K562 treated with DMSO at 1 percent for 24 hours (cell line): Measurements from ENCODE around the gene TTC16. TPM values are rescaled to one million over a fixed set of nuclear protein-coding genes. Genes with fewer than 3 reads are reported as not detected.

Experiments
- total RNA-seq: library from RNA; unstranded; fragments of 300-600 nt; gene quantifications from 2 replicates; pipeline ENCODE4 v1.2.3, GENCODE V29; 2022; ENCODE audit warnings: low read depth; ENCODE audit not compliant: insufficient read depth

Gene TTC16, protein sequence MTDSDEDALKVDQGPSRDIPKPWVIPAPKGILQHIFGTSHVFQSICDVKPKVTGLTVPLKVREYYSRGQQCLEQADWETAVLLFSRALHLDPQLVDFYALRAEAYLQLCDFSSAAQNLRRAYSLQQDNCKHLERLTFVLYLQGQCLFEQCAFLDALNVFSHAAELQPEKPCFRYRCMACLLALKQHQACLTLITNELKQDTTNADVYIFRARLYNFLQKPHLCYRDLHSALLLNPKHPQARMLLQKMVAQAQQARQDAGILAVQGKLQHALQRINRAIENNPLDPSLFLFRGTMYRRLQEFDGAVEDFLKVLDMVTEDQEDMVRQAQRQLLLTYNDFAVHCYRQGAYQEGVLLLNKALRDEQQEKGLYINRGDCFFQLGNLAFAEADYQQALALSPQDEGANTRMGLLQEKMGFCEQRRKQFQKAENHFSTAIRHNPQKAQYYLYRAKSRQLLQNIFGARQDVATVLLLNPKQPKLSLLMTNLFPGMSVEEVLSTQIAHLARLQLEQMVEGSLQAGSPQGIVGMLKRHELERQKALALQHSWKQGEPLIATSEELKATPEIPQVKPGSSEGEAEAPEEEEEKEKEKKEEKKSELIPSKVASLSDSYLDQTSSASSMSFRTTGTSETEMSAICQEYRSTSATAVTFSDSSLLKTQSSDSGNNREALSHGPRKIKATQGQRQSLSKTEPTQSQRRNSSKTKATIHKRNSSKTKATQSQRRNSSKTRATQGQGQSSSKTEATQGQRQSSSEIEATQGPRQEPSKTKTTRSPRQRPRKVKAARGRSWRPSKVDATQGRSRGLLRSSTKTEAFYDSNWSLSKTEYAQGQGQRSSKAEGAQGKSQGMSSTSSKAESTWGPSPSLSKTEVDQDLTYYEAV
- not detected in 2 replicates for total RNA-seq

GRCh38 chr9:127715470-127716337 lies at the start of gene TTC16, which contains the start of gene PTRH1:
TTC16 (plus strand) TSS chr9:127716079; CDS start chr9:127716146, 67 bp downstream.
PTRH1 (minus strand) TSS chr9:127715663; CDS start chr9:127715639, 24 bp downstream.

GRCh38 chr9:127706836-127707241 lies 9.0 kb upstream of the TTC16 start, which contains the start of gene CFAP157:
CFAP157 (plus strand) TSS chr9:127706988; CDS start chr9:127707032, 44 bp downstream.

DNA sequence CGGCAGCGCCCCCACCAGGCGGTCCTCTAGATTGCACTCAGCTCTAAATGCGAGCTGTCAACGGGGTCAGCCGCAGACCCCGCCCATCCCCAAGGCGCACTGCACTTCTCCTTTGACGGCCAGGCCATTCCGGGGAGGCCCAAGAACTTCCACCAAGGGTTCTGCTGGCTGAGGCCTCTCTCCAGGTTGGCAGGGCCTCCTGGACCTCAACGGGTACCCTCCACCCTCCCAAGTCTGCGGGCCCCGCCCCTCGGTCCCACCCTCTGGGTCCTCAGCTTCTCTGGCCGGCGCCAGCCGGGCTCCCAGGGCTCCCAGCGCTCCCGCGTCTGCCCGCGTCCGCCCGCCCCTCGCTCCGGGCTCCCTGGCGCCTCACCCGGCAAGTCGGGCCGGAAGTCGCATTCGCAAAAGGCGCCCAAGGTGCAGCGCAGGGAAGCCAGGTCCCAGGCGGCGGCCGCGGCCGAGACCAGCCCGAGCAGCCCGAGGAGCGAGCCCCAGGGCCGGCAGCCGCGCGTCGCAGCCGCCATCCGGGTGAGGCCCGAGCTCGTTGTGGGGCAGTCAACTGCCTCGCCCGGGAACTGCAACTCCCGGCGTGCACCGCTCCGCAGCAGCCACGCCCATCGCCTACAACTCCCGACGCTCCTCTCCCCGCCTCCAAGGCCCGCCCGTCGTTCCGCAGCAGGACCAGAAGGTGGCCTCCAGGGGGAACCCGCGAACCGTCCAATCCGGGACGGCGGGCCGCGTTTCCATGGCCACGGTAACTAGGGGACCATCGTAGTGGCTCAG lies 19.1 kb downstream of the TTC16 start, which contains the start of gene TOR2A:
Gene TOR2A (minus strand): TSS at position 548 of the 783 bp plus-strand sequence. CDS start 24 bp downstream, at position 524.

GRCh38 chr9:127778280-127779135 lies 62.6 kb downstream of the TTC16 start, which contains the start of gene SH2D3C:
SH2D3C (minus strand) TSS chr9:127778666; CDS start chr9:127778627, 39 bp downstream.

Other genes starting within 250 kb of the TTC16 start
- 39.0 and 42.9 TPM in 2 replicates for gene STXBP1, start 103.8 kb upstream of the TTC16 start, total RNA-seq
- 0.49 TPM in 1 of 2 replicates, not detected in the other for gene CFAP157, start 9.1 kb upstream of the TTC16 start, total RNA-seq
- gene PTRH1, start 416 bp upstream of the TTC16 start, total RNA-seq, result 21.6 and 28.0 TPM in 2 replicates
- gene TOR2A, start 19.2 kb downstream of the TTC16 start, total RNA-seq, result 107 and 113 TPM in 2 replicates
- 3.2 and 4.1 TPM in 2 replicates for gene SH2D3C, start 62.6 kb downstream of the TTC16 start, total RNA-seq
- 91.4 and 92.0 TPM in 2 replicates for gene CDK9, start 70.0 kb downstream of the TTC16 start, total RNA-seq
- 61.7 and 73.2 TPM in 2 replicates for gene FPGS, start 86.8 kb downstream of the TTC16 start, total RNA-seq
- 2.2 and 3.2 TPM in 2 replicates for gene ENG, start 138.6 kb downstream of the TTC16 start, total RNA-seq
- 72.9 and 77.4 TPM in 2 replicates for gene AK1, start 161.6 kb downstream of the TTC16 start, total RNA-seq
- 16.2 and 23.4 TPM in 2 replicates for gene ST6GALNAC6, start 183.5 kb downstream of the TTC16 start, total RNA-seq
- gene ST6GALNAC4, start 201.0 kb downstream of the TTC16 start, total RNA-seq, result 49.0 and 60.9 TPM in 2 replicates
- 2.8 and 4.9 TPM in 2 replicates for gene PIP5KL1, start 214.7 kb downstream of the TTC16 start, total RNA-seq
- 71.9 and 76.4 TPM in 2 replicates for gene DPM2, start 221.8 kb downstream of the TTC16 start, total RNA-seq